Measurements from ENCODE around the gene FNDC3A. TPM values are rescaled to one million over a fixed set of nuclear protein-coding genes. Genes with fewer than 3 reads are reported as not detected.
A peak's percentile ranks its signal among the peaks of the same experiment; 100 is the strongest.
"Not testable (repeated sequence)": the region's sequence is repeated elsewhere in the genome, so short reads cannot be mapped to it uniquely, and the experiment has no call there.

Gene FNDC3A
- total and polyA plus RNA-seq, 2 donors from 2014 or later: 12.5 to 67.8 TPM

DNA sequence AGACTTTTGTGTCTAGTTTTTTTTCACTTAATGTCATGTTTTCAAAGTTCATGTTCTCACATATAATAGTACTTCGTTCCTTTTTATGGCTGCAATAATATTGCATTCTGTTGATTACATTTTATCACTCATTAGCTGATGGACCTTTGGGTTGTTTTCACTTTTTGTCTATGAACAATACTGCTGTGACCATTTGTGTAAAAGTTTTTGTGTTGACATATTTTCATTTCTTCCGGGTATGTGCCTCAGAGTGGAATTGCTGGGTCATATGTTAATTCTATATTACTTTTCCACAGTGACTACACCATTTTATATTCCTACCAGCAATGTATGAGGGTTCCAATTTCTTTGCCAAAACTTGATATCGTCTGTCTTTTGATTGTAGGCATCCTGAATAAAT, 158.6 kb downstream of the FNDC3A start:
- no peak for FAIRE-seq
- TF ChIP-seq, protein P1, sequence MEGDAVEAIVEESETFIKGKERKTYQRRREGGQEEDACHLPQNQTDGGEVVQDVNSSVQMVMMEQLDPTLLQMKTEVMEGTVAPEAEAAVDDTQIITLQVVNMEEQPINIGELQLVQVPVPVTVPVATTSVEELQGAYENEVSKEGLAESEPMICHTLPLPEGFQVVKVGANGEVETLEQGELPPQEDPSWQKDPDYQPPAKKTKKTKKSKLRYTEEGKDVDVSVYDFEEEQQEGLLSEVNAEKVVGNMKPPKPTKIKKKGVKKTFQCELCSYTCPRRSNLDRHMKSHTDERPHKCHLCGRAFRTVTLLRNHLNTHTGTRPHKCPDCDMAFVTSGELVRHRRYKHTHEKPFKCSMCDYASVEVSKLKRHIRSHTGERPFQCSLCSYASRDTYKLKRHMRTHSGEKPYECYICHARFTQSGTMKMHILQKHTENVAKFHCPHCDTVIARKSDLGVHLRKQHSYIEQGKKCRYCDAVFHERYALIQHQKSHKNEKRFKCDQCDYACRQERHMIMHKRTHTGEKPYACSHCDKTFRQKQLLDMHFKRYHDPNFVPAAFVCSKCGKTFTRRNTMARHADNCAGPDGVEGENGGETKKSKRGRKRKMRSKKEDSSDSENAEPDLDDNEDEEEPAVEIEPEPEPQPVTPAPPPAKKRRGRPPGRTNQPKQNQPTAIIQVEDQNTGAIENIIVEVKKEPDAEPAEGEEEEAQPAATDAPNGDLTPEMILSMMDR (IDR thresholded peaks at IDR 0.05; ENCODE audit: borderline replicate concordance, extremely low read depth, insufficient read depth): no peak
- H3K27me3 ChIP-seq (ENCODE audit: control insufficient read depth, insufficient read depth, low read length): no peaks in the 10 kb centered on the region
- no peak overlapping the region for H3K9ac ChIP-seq (ENCODE audit: low read length in 3 of 3)
- no peaks in the 10 kb centered on the region for H3K4me1 ChIP-seq (ENCODE audit: control insufficient read depth in 2 of 3, insufficient read depth in 2 of 3, low read depth in 1 of 3, low read length in 3 of 3)
- intact Hi-C loops (cut with DNase I): no loop called here
- H3K36me3 ChIP-seq (ENCODE audit: control insufficient read depth in 2 of 3, insufficient read depth in 3 of 3, low read length in 3 of 3): peaks cover 18 to 46% (median 19%) of the 10 kb centered on the region in 3 donors
- no peak overlapping the region for H3K4me3 ChIP-seq (ENCODE audit: low read length in 3 of 3)
- DNase-seq: no peak
- no peaks in the 10 kb centered on the region for H3K9me3 ChIP-seq (ENCODE audit: control insufficient read depth in 2 of 3, insufficient read depth in 1 of 3, low read length in 3 of 3)
- H3K27ac ChIP-seq (ENCODE audit: low read depth in 2 of 2, low read length in 2 of 2): no peak overlapping the region

DNA sequence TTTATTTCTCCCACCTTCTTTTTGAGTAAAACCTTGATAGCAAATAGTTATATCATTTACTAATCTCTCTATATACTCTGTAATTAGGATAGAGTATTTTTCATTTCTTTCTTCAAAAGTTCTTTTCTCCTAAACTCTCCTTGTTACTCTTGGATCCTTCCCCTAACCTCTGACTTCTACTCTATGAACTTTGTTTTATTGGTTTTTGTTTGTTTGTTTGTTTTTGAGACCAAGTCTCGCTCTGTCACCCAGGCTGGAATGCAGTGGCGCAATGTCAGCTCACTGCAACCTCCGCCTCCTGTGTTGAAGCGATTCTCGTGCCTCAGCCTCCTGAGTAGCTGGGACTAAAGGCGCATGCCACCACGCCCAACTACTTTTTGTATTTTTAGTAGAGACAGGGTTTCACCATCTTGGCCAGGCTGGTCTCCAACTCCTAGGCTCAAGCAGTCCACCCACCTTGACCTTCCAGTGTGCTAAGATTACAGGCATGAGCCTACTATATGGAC, 161.5 kb downstream of the FNDC3A start:
- H3K27me3 ChIP-seq (ENCODE audit: control insufficient read depth, insufficient read depth, low read length); H3K4me1 ChIP-seq (ENCODE audit: control insufficient read depth in 2 of 3, insufficient read depth in 2 of 3, low read depth in 1 of 3, low read length in 3 of 3); DNase-seq; intact Hi-C loops (cut with DNase I); H3K9me3 ChIP-seq (ENCODE audit: control insufficient read depth in 2 of 3, insufficient read depth in 1 of 3, low read length in 3 of 3); H3K9ac ChIP-seq (ENCODE audit: low read length in 3 of 3); H3K27ac ChIP-seq (ENCODE audit: low read depth in 2 of 2, low read length in 2 of 2); H3K4me3 ChIP-seq (ENCODE audit: low read length in 3 of 3); FAIRE-seq: not testable (repeated sequence)
- H3K36me3 ChIP-seq (ENCODE audit: control insufficient read depth in 2 of 3, insufficient read depth in 3 of 3, low read length in 3 of 3): peaks cover 12 to 37% (median 13%) of the 10 kb centered on the region in 3 donors

DNA sequence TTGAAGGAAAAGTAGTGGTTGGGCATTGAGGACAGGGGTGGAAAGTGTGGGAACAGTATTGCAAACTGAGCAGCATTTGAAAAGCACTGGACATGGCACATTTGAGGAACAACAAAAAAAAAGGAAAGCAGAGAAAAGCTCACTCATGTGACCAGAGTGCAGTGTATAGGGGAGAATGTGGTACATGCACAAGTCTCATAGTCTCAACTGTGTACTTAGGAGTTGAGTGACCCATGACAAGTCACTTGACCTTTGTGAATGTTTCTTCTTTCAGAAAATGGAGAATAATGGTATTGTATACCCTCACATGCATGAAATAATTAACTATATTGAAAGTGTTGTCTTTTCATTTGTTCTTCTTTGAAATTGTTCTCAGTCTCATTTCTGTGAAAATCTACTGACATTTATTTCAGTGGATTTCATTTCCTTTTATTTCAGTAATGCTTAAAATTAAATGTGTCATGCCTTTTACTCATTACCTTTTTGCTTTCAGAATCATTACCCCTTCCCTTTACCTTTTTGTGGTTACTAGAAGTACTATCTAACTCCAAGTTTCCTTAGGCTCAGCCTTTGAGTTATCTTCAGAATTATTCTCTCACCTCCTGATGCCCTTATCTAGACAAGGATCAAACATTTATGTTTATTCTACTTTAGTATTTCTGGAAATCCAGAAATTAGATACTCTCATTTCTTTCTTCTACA, 165.3 kb downstream of the FNDC3A start:
- intact Hi-C loops (cut with DNase I): no loop called here
- TF ChIP-seq, protein P1 (IDR thresholded peaks at IDR 0.05; ENCODE audit: borderline replicate concordance, extremely low read depth, insufficient read depth): no peak
- H3K4me1 ChIP-seq (ENCODE audit: control insufficient read depth in 2 of 3, insufficient read depth in 2 of 3, low read depth in 1 of 3, low read length in 3 of 3): peaks cover 0 to 8% (median 4%) of the 10 kb centered on the region in 3 donors
- no peak overlapping the region for H3K27ac ChIP-seq (ENCODE audit: low read depth in 2 of 2, low read length in 2 of 2)
- H3K4me3 ChIP-seq (ENCODE audit: low read length in 3 of 3): no peak overlapping the region
- H3K9ac ChIP-seq (ENCODE audit: low read length in 3 of 3): no peak overlapping the region
- FAIRE-seq (no peak), DNase-seq (no peak)
- H3K27me3 ChIP-seq (ENCODE audit: control insufficient read depth, insufficient read depth, low read length): no peaks in the 10 kb centered on the region
- H3K36me3 ChIP-seq (ENCODE audit: control insufficient read depth in 2 of 3, insufficient read depth in 3 of 3, low read length in 3 of 3): peaks cover 7 to 27% (median 10%) of the 10 kb centered on the region in 3 donors
- H3K9me3 ChIP-seq (ENCODE audit: control insufficient read depth in 2 of 3, insufficient read depth in 1 of 3, low read length in 3 of 3): no peaks in the 10 kb centered on the region

DNA sequence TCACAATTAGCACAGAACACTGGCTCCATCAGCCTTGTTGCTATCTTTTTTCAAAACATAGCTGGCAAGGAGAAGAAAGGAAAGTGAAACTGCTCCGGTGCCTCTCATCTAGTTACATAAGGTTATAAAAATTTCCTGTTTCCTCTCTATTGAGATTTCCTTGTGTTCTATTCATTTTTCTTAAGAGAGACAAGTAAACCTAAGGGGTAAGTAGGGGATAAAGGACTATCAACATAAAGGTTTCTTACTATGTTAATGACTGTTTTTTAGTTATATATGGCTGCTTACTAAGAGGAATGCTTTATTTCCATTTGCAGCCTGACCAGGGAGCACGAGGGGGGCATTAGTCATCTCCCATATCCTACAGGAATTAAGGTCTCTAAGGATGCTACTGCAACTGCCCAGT, 171.2 kb downstream of the FNDC3A start:
- intact Hi-C loops (cut with DNase I): no loop called here
- peak in 1 of 5 donors; percentile 19 for DNase-seq
- peak overlapping the region in 1 of 3 donors; percentile 21 for H3K9ac ChIP-seq (ENCODE audit: low read length in 3 of 3)
- peak; percentile 68 for FAIRE-seq
- H3K27ac ChIP-seq (ENCODE audit: low read depth in 2 of 2, low read length in 2 of 2): peak overlapping the region; percentile 72 to 88
- H3K4me1 ChIP-seq (ENCODE audit: control insufficient read depth in 2 of 3, insufficient read depth in 2 of 3, low read depth in 1 of 3, low read length in 3 of 3): peaks cover 0 to 3% (median 0%) of the 10 kb centered on the region in 3 donors
- H3K36me3 ChIP-seq (ENCODE audit: control insufficient read depth in 2 of 3, insufficient read depth in 3 of 3, low read length in 3 of 3): peaks cover 4 to 10% (median 7%) of the 10 kb centered on the region in 3 donors
- TF ChIP-seq, protein P1 (IDR thresholded peaks at IDR 0.05; ENCODE audit: borderline replicate concordance, extremely low read depth, insufficient read depth): no peak
- H3K27me3 ChIP-seq (ENCODE audit: control insufficient read depth, insufficient read depth, low read length): no peaks in the 10 kb centered on the region
- H3K4me3 ChIP-seq (ENCODE audit: low read length in 3 of 3): peak overlapping the region in 2 of 3 donors; percentile 46 to 55
- peaks cover 0 to 7% (median 5%) of the 10 kb centered on the region in 3 donors for H3K9me3 ChIP-seq (ENCODE audit: control insufficient read depth in 2 of 3, insufficient read depth in 1 of 3, low read length in 3 of 3)
